GM19438 (cell line): Measurements from ENCODE around the gene DDX5.

Source experiments
- ATAC-seq: cut with Tn5 transposase; IDR thresholded peaks from one replicate; pipeline ENCODE4 v1.9.1; 2021; ENCODE audit warnings: low read depth; ENCODE audit not compliant: unreplicated experiment

Gene DDX5

GRCh38 chr17:64506201-64506575 lies at the start of gene DDX5:
Gene DDX5, minus strand, starts transcription at chr17:64506289. Its CDS starts 170 bp downstream, at chr17:64506119.
- peak; percentile 58 for ATAC-seq

- no peak for ATAC-seq
Observed at GRCh38 chr17:64555281-64555680, 49.2 kb upstream of the DDX5 start.

- no peak for ATAC-seq
Observed at GRCh38 chr17:64554028-64554637, 48.0 kb upstream of the DDX5 start.

- ATAC-seq = no peak
Observed at GRCh38 chr17:64551461-64551860, 45.4 kb upstream of the DDX5 start.

GRCh38 chr17:64547319-64547718 lies 41.2 kb upstream of the DDX5 start:
- no peak for ATAC-seq

- ATAC-seq = no peak
Observed at GRCh38 chr17:64546716-64547115, 40.6 kb upstream of the DDX5 start.

- ATAC-seq = no peak
Observed at GRCh38 chr17:64544742-64545141, 38.7 kb upstream of the DDX5 start.

GRCh38 chr17:64540118-64540776 lies 34.2 kb upstream of the DDX5 start:
- ATAC-seq = no peak

GRCh38 chr17:64538508-64539130 lies 32.5 kb upstream of the DDX5 start:
- no peak for ATAC-seq

- no peak for ATAC-seq
Observed at GRCh38 chr17:64537488-64537887, 31.4 kb upstream of the DDX5 start.

GRCh38 chr17:64536913-64537312 lies 30.8 kb upstream of the DDX5 start:
- ATAC-seq = no peak

- ATAC-seq = no peak
Observed at GRCh38 chr17:64535357-64535756, 29.3 kb upstream of the DDX5 start.

GRCh38 chr17:64534187-64534586 lies 28.1 kb upstream of the DDX5 start:
- ATAC-seq = no peak

- ATAC-seq = no peak
Observed at GRCh38 chr17:64533784-64534183, 27.7 kb upstream of the DDX5 start.

GRCh38 chr17:64532409-64532808 lies 26.3 kb upstream of the DDX5 start:
- ATAC-seq = no peak

- no peak for ATAC-seq
Observed at GRCh38 chr17:64531955-64532371, 25.9 kb upstream of the DDX5 start.

- no peak for ATAC-seq
Observed at GRCh38 chr17:64529221-64529620, 23.1 kb upstream of the DDX5 start.

- no peak for ATAC-seq
Observed at GRCh38 chr17:64527914-64528313, 21.8 kb upstream of the DDX5 start.

GRCh38 chr17:64520359-64520758 lies 14.3 kb upstream of the DDX5 start:
- no peak for ATAC-seq

GRCh38 chr17:64519601-64520000 lies 13.5 kb upstream of the DDX5 start:
- ATAC-seq = no peak

GRCh38 chr17:64515829-64516228 lies 9.7 kb upstream of the DDX5 start:
- ATAC-seq = no peak

GRCh38 chr17:64515419-64515818 lies 9.3 kb upstream of the DDX5 start:
- ATAC-seq = no peak
